Left renal pelvis (tissue), 4 donors: ENCODE data around the gene FUZ. TPM values are rescaled to one million over a fixed set of nuclear protein-coding genes. Genes with fewer than 3 reads are reported as not detected.
"Not testable (repeated sequence)": the region's sequence is repeated elsewhere in the genome, so short reads cannot be mapped to it uniquely, and the experiment has no call there.

Experiments used
- DNase-seq, 4 donors: peaks; one replicate each; pipeline ENCODE4 v3.0.0-alpha.2; 2013; ENCODE audit warnings: low read depth in 4 of 4, low spot score in 3 of 4
- polyA plus RNA-seq, 4 donors: library from polyadenylated mRNA; unstranded; fragments of 120-200 nt; gene quantifications; one replicate each; pipeline ENCODE4 v1.2.1, GENCODE V29; 2013; ENCODE audit not compliant: insufficient read length in 4 of 4

The FUZ gene
- polyA plus RNA-seq, 4 donors = 20.9 to 43.3 (median 35.5) TPM

DNA sequence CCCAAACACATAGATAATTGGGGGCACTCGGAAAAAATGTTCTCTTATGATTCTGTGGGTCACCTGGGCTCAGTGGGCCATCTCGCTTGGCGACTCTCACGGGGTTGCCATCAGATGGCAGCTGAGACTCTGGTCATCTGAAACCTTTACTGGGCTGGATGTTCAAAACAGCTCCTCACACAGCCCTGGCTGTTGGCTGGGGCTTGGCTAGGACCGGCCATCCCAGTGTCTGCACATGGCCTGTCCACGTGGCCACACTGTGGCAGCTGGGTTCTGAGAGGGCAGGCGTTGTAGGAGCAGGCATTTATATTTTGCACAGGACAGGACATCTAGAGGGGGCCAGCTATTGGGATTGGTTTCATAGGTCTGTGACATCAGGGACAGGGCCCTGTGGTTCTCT, 20.5 kb upstream of the FUZ start:
- DNase-seq = no peak

DNA sequence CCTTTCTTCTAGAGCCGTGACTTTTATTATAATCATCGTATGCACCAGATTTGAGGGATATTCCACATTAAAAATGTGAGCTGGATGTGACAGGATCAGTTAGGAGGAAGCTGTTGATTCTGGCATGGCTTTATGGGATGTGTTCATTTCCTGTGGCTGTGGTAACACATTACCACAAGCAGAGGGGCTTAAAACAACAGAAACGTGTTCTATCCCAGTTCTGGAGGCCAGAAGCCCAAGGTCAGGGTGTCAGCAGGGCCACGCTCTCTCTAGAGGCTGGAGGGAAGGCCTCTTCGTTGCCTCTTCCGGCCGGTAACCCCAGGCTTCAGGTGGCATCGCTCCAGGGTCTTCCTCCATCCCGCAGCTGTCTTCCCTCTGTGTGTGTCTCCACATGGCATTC, 19.5 kb upstream of the FUZ start:
- DNase-seq = no peak

DNA sequence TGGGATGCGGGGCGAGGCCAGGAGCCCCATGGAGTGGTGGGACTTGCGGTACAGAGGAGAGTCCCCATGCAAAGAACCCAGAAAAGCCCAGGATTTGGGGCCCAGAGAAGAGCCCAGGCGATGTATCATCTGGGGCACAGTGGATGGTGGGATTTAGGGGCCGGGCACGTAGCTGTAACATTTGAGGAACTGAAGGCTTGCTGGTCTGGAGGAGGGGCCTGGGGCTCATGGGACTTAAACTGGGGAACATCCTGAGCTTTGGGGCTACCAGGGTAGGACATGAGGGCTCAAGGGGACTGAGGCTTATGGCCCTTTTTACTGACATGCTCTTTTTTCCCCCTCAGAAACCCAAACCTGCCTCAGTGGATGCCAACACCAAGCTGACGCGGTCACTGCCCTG, 18.5 kb upstream of the FUZ start:
- DNase-seq = no peak

DNA sequence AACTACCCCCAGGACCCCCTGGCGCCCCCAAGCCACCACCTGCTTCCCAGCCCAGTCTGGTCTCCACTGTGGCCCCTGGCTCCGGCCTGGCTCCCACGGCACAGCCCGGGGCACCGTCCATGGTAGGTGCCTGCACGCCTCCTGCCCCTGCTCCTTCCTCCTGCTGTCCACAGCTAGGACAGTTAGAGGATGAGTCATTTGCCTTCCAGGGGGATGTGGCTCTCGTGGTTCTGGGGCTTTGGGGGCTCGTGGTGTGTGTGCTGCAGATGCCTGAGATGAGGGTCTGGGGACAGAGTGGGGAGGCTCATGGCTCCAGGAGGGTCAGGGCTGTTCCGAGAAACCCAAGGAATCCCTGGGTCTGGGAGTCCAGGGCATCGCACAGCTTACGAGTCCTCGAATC, 17.7 kb upstream of the FUZ start:
- no peak for DNase-seq

DNA sequence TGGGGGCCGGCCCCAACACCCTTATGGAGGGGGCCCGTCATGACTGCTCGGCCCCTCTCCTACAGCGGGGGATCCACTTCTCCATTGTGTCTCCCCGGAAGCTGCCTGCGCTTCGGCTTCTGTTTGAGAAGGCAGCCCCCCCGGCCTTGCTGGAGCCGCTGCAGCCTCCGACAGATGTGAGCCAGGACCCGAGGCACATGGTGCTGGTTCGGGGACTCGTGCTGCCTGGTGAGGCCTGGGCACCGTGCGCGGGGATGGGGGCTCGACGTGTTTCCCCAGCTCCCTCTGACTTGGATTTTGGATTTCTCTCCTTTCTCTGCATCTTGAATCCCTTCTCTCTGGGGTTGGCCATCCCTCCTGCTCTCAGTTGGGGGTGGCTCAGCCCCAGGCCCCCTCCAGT, 16.6 kb upstream of the FUZ start:
- DNase-seq = no peak

DNA sequence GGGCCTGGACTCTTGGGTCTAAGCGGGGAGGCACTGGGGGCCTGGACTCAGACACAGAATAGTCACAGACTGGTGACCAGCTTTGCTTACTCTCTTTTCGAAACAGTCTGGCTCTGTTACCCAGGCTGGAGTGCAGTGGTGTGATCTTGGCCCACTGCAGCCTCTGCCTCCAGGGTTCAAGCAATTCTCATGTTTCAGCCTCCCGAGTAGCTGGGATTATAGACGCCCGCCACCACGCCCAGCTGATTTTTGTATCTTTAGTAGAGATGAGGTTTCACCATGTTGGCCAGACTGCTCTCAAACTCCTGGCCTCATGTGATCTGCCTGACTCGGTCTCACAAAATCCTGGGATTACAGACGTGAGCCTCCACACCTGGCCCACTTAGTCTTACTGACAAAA, 16.1 kb upstream of the FUZ start:
- no peak for DNase-seq

DNA sequence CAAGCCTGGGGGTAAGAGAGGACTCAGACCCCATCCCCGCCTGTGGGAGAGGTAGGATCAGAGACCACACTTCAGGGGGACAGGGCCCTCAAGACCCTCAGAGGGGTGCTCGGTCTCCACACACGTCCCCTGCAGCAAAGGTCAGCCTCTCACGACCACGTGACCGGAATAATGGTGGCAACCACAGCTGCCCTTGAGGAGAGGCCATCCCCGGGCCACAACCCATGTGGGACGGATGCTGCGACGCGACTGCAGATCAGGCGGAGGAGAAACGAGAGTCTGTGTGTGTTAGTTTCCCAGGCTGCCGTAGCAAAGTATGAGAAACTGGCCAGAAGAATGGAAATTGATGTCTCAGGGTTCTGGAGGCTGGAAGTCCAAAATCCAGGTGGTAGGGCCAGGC, 13.9 kb upstream of the FUZ start:
- DNase-seq = no peak

DNA sequence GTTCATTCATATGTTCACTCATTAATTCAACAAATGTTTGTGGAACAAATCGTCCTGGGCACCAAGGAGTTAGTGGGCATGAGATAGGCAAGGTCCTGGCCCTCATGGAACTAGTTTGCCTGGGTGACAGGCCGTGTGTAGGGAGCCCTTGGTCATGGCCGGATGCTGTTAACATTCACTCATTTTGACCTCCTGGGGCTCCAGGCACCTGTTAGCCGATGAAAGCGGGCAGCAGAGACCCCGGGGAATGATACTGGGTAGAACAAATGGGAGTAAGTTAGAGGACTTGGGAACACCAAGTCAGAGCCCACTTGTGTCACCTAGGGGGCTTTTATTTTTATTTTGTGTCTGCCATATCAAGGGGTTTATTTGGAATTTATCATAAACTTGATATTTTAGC, 11.6 kb upstream of the FUZ start:
- DNase-seq = no peak

DNA sequence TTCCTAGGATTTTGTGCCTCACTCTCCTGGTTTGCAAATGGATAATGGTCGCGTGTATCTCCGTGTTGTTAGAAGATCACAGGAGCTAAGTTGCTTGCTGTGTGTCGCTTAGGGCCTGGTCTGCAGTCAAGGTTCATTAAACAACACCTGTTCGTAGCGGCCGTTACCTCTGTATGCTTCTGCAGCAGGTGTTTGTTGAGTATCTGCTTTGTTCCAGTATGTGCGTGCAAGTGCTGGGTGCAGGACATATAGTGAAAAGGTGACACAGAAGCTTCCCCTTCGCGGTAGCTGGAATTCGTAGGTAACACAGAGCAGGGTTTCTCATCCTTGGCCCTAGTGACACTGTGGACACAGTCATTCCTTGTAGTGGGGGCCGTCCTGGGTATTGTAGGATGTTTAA, 10.4 kb upstream of the FUZ start:
- no peak for DNase-seq

DNA sequence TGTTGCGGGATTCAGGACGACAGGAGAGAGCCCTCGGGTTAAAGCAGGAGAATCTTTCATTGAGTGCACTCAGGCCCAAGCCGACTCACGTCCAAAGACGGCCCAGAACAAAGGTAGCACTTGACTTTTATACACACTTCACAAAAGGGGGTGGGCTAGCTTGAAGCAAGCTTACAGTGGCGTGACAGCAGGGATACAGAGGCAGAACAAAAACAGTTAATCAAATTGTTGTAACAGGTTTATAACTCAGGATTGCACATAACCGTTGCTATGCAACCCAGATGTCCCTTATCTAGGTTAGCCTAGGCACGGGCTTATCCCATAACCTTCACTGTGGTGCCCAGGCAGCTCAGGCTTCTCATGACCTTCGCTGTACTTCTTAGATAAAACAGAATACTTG, 7.0 kb upstream of the FUZ start:
- DNase-seq = no peak

DNA sequence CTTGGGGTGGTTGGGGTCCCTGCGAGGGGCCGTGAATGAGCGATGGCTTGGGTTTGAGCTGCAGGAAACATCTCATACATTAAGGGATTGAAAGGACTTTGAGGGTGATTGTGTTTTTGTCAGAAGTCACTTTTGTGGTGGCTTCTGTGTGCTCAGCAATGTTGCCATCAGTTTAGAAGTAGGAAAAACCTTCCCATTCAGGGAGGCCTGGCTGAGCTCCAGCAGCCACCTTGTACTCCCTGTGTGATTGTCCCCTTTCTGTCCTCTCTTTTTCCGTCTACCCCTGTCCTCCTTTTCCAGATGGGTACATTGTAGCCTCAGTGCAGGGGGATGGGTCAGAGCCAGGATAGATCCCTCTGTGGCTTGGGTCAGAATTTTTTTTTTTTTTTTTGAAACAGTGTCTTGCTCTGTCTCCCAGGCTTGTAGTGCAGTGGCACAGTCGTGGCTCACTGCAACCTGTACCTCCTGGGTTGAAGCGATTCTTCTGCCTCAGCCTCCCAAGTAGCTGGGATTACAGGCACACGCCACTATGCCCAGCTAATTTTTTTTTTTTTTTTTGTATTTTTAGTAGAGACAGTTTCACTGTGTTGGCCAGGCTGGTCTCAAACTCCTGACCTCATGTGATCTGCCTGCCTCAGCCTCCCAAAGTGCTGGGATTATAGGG, 6.5 kb upstream of the FUZ start:
- DNase-seq = not testable (repeated sequence)

DNA sequence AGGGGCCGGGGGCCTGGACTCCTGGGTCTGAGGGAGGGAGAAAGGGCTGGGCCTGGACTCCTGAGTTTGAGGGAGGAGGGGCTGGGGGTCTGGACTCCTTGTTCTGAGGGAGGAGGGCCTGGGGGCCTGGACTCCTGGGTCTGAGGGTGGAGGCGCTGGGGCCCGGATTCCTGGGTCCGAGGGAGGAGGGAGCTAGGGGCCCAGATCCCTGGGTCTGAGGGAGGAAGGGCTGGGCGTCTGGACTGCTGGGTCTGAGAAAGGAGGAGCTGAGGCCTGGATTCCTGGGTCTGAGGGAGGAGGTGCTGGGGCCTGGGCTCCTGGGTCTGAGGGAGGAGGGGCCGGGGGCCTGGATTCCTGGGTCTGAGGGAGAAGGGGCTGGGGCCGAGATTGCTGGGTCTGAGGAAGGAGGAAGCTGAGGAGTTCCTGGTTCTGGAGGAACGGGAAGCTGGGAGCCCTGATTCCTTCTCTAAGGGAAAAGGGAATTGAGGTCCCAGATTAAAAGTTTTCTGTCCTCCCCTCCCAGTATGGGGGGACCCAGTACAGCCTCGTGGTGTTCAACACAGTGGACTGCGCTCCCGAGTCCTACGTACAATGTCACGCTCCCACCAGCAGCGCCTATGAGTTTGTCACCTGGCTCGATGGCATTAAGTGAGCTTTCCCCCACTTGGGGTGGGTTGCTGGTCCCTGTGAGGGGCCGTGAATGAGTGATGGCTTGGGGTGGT, 5.7 kb upstream of the FUZ start:
- no peak for DNase-seq

DNA sequence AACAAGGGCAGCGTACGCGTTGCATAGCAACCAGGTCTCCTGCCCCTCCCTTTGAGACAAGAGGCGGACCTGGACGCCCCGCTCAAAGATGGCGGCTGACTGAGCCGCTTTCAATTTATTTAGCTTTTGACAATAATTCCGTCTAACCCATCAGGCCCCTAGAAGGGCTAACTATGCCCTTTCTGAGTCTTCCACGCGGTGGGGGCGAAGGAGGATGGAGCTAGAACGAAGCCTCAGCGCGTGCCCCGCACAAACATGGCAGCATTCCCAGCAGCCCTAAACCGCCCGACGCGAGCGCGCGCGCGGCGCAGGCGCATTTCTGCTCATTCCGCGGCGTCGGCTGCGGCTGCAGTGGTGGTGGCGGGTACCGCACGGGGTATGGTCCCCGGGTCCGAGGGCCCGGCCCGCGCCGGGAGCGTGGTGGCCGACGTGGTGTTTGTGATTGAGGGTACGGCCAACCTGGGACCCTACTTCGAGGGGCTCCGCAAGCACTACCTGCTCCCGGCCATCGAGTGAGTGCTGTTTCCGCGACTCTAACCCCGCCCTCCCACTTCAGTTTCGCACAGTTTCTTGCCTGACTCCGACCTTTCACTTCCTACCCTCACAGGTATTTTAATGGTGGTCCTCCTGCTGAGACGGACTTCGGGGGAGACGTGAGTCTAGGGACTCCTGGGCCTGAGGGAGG, 5.0 kb upstream of the FUZ start, which contains the start of gene MED25:
TSS of gene MED25 (plus strand) at position 326 of the 685 bp plus-strand sequence. CDS start at position 379, 53 bp downstream.
- peak; percentile 79 to 89 (median 82) for DNase-seq

DNA sequence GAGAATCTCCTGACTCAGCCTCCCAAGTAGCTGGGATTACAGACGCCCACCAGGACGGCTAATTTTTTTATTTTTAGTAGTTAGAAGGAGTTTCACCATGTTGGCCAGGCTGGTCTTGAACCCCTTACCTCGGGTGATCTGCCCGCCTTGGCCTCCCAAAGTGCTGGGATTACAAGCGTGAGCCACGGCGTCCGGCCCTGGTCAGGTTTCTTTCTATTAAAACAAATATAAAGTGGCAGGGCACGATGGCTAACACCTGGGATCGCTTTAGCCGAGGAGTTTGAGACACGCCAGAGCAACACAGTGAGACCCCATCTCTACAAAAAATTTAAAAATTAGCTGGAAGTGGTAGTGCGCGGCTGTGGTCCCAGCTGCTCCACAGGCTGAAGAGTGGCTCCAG, 3.5 kb upstream of the FUZ start:
- no peak for DNase-seq

DNA sequence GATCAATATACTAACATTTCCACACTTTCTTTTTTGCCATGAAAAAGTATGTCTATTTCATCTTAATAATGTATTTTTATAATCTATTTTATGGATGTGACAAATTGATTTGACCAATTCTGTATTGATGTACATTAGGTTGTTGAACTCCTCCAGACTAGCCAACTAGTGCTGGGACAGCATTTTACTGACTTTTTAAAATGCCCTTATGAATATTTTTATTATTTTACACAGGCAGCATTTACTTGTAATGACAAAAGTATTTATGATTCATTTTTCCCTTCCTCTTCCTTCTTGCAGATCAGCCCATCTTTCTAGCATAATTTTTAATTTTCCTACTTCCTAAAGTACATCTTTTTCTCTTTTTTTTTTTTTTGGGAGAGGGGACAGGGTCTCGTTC, 918 bp upstream of the FUZ start:
- DNase-seq = no peak

DNA sequence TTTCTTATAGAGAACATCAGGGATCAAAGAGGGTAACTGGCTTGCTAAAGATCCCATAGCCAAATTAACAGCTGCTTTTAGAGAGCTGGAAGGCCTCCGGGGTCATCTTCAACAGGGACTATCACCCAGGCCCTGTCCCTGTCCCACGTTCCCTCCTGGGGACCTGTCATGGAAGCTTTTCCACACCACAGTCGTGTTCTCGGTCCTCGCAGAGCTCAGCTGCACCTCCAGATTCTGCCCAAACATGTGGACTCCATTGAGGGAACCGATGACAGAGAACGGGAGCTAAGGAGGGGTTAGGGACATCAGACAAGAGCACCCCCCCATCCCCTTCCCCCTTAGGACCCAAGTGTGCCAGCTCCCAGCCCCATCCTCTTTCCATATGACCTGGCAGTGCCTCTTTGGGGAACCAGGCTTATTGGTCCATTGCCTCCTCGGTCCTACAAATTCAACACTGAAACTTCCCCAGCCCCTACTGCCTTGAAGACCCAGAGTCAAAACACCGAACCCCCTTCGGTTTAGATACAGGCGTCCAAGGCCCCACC, 568 bp downstream of the FUZ start:
- no peak for DNase-seq

DNA sequence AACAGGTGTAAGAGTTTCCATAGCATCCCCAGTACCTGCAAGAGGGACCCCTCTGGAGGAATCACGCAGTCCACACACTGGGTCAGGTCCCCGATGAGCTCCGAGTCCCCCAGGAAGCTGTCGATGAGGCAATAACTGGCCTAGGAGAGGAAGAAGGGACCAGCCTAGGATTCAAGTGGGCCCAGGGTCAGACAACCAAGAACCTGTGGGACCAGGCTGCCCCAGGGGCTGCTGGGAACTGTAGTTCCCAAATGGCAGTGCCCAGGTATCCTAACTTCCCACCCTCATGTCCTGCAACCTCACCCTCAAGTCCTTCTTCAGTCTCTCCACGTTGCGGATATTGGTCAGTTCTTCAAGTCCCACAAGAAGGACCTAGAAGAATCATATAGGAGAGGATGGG, 1.8 kb downstream of the FUZ start:
- DNase-seq = no peak

DNA sequence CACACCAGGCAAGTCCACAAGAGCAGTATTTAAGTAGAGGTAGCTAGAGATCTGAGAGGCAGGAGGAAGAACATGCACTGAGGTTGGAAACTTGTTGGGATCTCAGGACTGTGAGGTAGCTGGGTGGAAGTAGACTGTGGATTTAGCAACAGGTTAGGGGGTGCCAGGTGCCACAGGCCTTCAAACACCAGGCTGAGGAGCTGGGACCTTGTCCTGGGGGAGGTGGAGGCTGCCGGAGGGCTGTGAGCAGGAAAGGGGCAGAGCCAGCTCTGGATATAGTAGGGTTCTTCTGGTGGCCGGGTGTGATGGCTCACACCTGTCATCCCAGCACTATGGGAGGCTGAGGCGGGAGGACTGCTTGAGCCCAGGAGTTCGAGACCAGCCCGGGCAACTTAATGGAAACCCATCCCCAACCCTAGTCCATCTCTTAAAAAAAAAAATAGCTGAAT, 3.1 kb downstream of the FUZ start:
- DNase-seq = no peak

DNA sequence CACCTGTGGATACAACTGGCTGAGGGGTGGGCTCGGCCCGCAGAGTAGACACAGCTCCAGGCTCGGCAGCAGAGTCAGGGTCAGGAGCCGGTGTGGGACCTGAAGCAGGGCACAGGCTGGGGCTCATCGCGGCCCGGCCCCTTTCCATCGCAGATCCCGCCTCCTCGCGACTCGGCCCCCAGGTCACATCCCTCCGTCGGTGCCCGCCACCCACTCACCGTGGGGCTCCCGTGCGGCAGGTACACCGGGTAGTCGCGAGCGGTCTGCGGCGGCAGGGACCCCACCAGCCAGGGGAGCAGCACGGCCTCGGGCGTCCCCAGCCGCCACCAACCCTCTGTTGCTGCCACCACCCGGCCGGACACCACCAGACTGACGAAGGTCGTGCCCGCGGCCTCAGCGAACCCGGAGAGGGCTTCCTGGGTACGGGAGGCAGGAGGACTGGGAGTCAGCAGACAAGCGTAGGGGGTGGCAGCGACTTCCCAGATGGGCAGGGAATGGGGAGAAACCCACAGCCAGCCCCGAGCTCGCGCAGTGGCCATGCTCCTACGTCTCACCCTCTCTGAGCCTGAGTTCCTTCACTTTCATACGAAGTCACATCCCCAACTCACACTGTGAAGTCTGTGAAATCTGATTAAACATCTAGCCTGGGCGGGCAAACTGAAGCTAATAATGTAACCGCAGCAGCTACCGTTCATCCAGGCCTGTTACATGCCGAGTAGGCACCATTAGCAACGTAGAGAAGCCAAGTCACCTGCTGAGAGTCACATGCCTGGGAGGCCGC, 3.7 kb downstream of the FUZ start:
- DNase-seq = no peak

DNA sequence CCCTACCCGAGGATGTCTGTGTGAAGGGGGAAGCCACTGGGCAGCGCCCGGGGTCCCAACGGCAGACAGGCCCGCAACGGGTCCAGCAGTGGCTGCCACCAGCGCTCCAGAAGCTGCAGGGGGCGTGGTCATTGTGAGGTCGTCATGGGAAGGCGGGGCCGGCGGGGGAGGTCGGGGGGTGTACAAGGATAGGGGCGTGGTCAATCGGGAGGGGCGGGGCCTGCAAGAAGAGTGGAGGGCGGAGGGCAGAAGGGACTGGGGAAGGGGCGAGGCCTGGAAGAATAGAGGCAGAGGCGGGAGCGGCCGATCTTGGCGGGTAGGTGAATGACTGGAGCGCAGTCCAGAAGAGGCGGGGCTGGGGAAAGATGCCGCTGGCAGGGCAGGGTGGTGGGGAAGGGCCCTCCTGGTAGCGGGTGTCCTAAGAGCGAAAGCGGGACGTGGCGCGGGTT, 4.4 kb downstream of the FUZ start:
- peak; percentile 70 to 80 (median 78) for DNase-seq
